SK-N-SH treated with all-trans-retinoic acid at 6 μM for 48 hours (cell line): ENCODE measurements around the gene TRNT1.

Source experiments
- CSDC2 ChIP-seq: fragments of 250-450 bp; sonication (Bioruptor Pico); IDR thresholded peaks from 2 replicates; pipeline ENCODE4 v1.5.0; 2020; ENCODE audit warnings: mild to moderate bottlenecking, moderate library complexity
- TF ChIP-seq, protein P1 (sequence below): fragments of 250-450 bp; sonication (Bioruptor Pico); IDR thresholded peaks from 2 replicates; pipeline ENCODE4 v1.8.0; 2020; ENCODE audit warnings: mild to moderate bottlenecking, moderate library complexity, borderline replicate concordance
- TF ChIP-seq, protein P2 (sequence below): fragments of 250-450 bp; sonication (Bioruptor Pico); IDR thresholded peaks from 2 replicates; pipeline ENCODE4 v1.5.1; 2020; ENCODE audit warnings: low read depth, mild to moderate bottlenecking, moderate library complexity

DNA sequence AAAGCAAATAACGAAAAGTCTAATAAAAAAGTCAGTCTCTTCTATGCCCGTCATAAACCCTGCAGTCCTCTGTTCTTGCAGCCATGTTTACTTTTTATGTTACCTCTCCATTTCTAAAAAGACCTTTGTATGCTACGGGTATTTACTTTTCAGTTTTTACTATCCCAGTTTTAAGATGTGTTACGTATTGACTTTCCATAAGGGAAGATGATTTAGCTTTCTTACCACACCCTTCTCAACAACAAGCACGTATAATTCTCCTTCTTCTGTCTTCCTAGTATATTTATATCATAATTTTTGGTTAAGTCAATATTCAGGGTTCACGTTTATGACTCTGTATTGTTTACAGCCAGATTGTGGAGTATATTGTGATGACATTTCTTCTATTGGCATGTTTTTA is 10.8 kb downstream of the TRNT1 start:
- TF ChIP-seq, protein P1, sequence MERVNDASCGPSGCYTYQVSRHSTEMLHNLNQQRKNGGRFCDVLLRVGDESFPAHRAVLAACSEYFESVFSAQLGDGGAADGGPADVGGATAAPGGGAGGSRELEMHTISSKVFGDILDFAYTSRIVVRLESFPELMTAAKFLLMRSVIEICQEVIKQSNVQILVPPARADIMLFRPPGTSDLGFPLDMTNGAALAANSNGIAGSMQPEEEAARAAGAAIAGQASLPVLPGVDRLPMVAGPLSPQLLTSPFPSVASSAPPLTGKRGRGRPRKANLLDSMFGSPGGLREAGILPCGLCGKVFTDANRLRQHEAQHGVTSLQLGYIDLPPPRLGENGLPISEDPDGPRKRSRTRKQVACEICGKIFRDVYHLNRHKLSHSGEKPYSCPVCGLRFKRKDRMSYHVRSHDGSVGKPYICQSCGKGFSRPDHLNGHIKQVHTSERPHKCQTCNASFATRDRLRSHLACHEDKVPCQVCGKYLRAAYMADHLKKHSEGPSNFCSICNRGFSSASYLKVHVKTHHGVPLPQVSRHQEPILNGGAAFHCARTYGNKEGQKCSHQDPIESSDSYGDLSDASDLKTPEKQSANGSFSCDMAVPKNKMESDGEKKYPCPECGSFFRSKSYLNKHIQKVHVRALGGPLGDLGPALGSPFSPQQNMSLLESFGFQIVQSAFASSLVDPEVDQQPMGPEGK (CRISPR knock-in tag): no peak
- no peak for TF ChIP-seq CSDC2
- TF ChIP-seq, protein P2, sequence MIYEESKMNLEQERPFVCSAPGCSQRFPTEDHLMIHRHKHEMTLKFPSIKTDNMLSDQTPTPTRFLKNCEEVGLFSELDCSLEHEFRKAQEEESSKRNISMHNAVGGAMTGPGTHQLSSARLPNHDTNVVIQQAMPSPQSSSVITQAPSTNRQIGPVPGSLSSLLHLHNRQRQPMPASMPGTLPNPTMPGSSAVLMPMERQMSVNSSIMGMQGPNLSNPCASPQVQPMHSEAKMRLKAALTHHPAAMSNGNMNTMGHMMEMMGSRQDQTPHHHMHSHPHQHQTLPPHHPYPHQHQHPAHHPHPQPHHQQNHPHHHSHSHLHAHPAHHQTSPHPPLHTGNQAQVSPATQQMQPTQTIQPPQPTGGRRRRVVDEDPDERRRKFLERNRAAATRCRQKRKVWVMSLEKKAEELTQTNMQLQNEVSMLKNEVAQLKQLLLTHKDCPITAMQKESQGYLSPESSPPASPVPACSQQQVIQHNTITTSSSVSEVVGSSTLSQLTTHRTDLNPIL (CRISPR knock-in tag): no peak
